ENCODE measurements around the gene CMTM8. TPM values are rescaled to one million over a fixed set of nuclear protein-coding genes. Genes with fewer than 3 reads are reported as not detected.

Gene CMTM8
- total and polyA plus RNA-seq, 7 experiments from 2014 or later = 7.4 to 13.6 (median 8.6) TPM

- peaks cover 48 to 92% (median 79%) of the 10 kb centered on the region in 7 donors for H3K4me1 Mint-ChIP-seq
- H3K27me3 Mint-ChIP-seq = no peaks in the 10 kb centered on the region
- DNase-seq (no peak), ATAC-seq (no peak)
- no peaks in the 10 kb centered on the region for H3K27me3 ChIP-seq (ENCODE audit: control insufficient read depth in 2 of 2, insufficient read depth in 2 of 2, low read length in 2 of 2)
- POLR2A ChIA-PET = interaction anchor here (0.7 to 1.8 kb wide), 8 partner anchors 10 to 269 kb away, joined by 3 to 12 read pairs (median 3); no protein-coding TSS in a partner anchor
- H3K36me3 ChIP-seq (ENCODE audit: control insufficient read depth in 2 of 3, insufficient read depth in 3 of 3, low read length in 3 of 3) = no peaks in the 10 kb centered on the region
- H3K4me3 Mint-ChIP-seq = no peak overlapping the region
- no peaks in the 10 kb centered on the region for H3K9me3 ChIP-seq (ENCODE audit: control insufficient read depth in 2 of 3, low read length in 3 of 3)
- H3K9me3 Mint-ChIP-seq = no peaks in the 10 kb centered on the region
- peak overlapping the region; percentile 39 for H3K27ac ChIP-seq (ENCODE audit: low read depth, low read length)
- peak overlapping the region in 8 of 9 donors; percentile 19 to 100 (median 88) for H3K27ac Mint-ChIP-seq
- H3K4me3 ChIP-seq (ENCODE audit: low read length) = no peak overlapping the region
- peaks cover 0 to 26% (median 4%) of the 10 kb centered on the region in 5 donors for H3K36me3 Mint-ChIP-seq
- H3K4me1 ChIP-seq (ENCODE audit: control insufficient read depth in 2 of 2, insufficient read depth in 2 of 2, low read length in 2 of 2) = peaks cover 27 to 31% of the 10 kb centered on the region in 2 donors
- intact Hi-C loops (cut with micrococcal nuclease) = loop anchor here in 1 of 2 donors (2.0 to 10.0 kb wide), 3 partner anchors 63 to 1047 kb away; partner anchors contain the start of genes CNOT10 and UBP1
- CTCF ChIA-PET = interaction anchor here (1.6 to 5.3 kb wide), 4 partner anchors 24 to 102 kb away, joined by 3 to 56 read pairs (median 14); no protein-coding TSS in a partner anchor
These were observed 159.5 kb downstream of the CMTM8 start for GRCh38 chr3:32397941-32398340.

GRCh38 chr3:32398531-32398930 lies 160.1 kb downstream of the CMTM8 start:
- CTCF ChIA-PET = interaction anchor here (1.6 to 5.3 kb wide), 3 partner anchors 25 to 103 kb away, joined by 3 to 56 read pairs (median 23); no protein-coding TSS in a partner anchor
- DNase-seq = no peak
- intact Hi-C loops (cut with micrococcal nuclease) = loop anchor here in 1 of 2 donors (2.0 to 10.0 kb wide), 3 partner anchors 64 to 1046 kb away; partner anchors contain the start of genes CNOT10 and UBP1
- peaks cover 0 to 23% (median 4%) of the 10 kb centered on the region in 5 donors for H3K36me3 Mint-ChIP-seq
- Histone ChIP-seq H3K4me1 (ENCODE audit: control insufficient read depth in 2 of 2, insufficient read depth in 2 of 2, low read length in 2 of 2) (peaks cover 29 to 31% of the 10 kb centered on the region in 2 donors), H3K4me3 (ENCODE audit: low read length) (no peak overlapping the region), H3K27ac (ENCODE audit: low read depth, low read length) (peak overlapping the region; percentile 39), H3K9me3 (ENCODE audit: control insufficient read depth in 2 of 3, low read length in 3 of 3) (no peaks in the 10 kb centered on the region), H3K36me3 (ENCODE audit: control insufficient read depth in 2 of 3, insufficient read depth in 3 of 3, low read length in 3 of 3) (no peaks in the 10 kb centered on the region), H3K27me3 (ENCODE audit: control insufficient read depth in 2 of 2, insufficient read depth in 2 of 2, low read length in 2 of 2) (no peaks in the 10 kb centered on the region)
- POLR2A ChIA-PET = interaction anchor here (0.8 to 1.8 kb wide), 4 partner anchors 16 to 57 kb away, joined by 3 to 7 read pairs (median 3); no protein-coding TSS in a partner anchor
- peaks cover 44 to 92% (median 79%) of the 10 kb centered on the region in 7 donors for H3K4me1 Mint-ChIP-seq
- peak overlapping the region in 4 of 10 donors; percentile 4 to 55 (median 32) for H3K4me3 Mint-ChIP-seq
- H3K27ac Mint-ChIP-seq = peak overlapping the region; percentile 66 to 100 (median 85)
- peak; percentile 32 for ATAC-seq
- H3K27me3 Mint-ChIP-seq = no peaks in the 10 kb centered on the region
- no peaks in the 10 kb centered on the region for H3K9me3 Mint-ChIP-seq

- Mint-ChIP-seq H3K36me3 (peaks cover 0 to 25% (median 7%) of the 10 kb centered on the region in 5 donors), H3K9me3 (no peaks in the 10 kb centered on the region), H3K27ac (peak overlapping the region; percentile 66 to 100 (median 85)), H3K4me3 (peak overlapping the region in 6 of 10 donors; percentile 4 to 55 (median 20)), H3K4me1 (peaks cover 45 to 91% (median 77%) of the 10 kb centered on the region in 7 donors), H3K27me3 (no peaks in the 10 kb centered on the region)
- H3K27ac ChIP-seq (ENCODE audit: low read depth, low read length) = peak overlapping the region; percentile 57
- H3K4me3 ChIP-seq (ENCODE audit: low read length) = no peak overlapping the region
- no peaks in the 10 kb centered on the region for H3K9me3 ChIP-seq (ENCODE audit: control insufficient read depth in 2 of 3, low read length in 3 of 3)
- peaks cover 29 to 30% of the 10 kb centered on the region in 2 donors for H3K4me1 ChIP-seq (ENCODE audit: control insufficient read depth in 2 of 2, insufficient read depth in 2 of 2, low read length in 2 of 2)
- DNase-seq (peak in 7 of 9 donors; percentile 61 to 76 (median 72)), ATAC-seq (peak; percentile 74)
- CTCF ChIA-PET = interaction anchor here (0.8 to 5.3 kb wide), 7 partner anchors 23 to 223 kb away, joined by 3 to 56 read pairs (median 5); no protein-coding TSS in a partner anchor
- POLR2A ChIA-PET = interaction anchor here (0.6 to 8.6 kb wide), 7 partner anchors 15 to 69 kb away, joined by 3 to 88 read pairs (median 11); no protein-coding TSS in a partner anchor
- intact Hi-C loops (cut with micrococcal nuclease) = loop anchor here (1.0 to 10.0 kb wide), 7 partner anchors 24 to 1046 kb away; partner anchors contain the start of genes CNOT10 (in 1 of the 2) and UBP1 (in 1 of the 2)
- H3K27me3 ChIP-seq (ENCODE audit: control insufficient read depth in 2 of 2, insufficient read depth in 2 of 2, low read length in 2 of 2) = no peaks in the 10 kb centered on the region
- no peaks in the 10 kb centered on the region for H3K36me3 ChIP-seq (ENCODE audit: control insufficient read depth in 2 of 3, insufficient read depth in 3 of 3, low read length in 3 of 3)
These were observed 160.6 kb downstream of the CMTM8 start for GRCh38 chr3:32399030-32399620.

GRCh38 chr3:32401126-32401525 lies 162.6 kb downstream of the CMTM8 start:
- intact Hi-C loops (cut with micrococcal nuclease) = loop anchor here (1.0 to 5.0 kb wide), 8 partner anchors 8 to 289 kb away; no protein-coding TSS in a partner anchor
- Mint-ChIP-seq H3K36me3 (peaks cover 0 to 25% (median 14%) of the 10 kb centered on the region in 5 donors), H3K27ac (peak overlapping the region; percentile 92 to 100 (median 99)), H3K4me1 (peaks cover 43 to 93% (median 75%) of the 10 kb centered on the region in 7 donors), H3K27me3 (no peaks in the 10 kb centered on the region), H3K4me3 (peak overlapping the region; percentile 83 to 96 (median 92)), H3K9me3 (no peaks in the 10 kb centered on the region)
- ChIA-PET POLR2A (interaction anchor here (1.1 to 8.6 kb wide), 11 partner anchors 9 to 67 kb away, joined by 3 to 88 read pairs (median 9); partner anchors contain the start of gene CMTM7), CTCF (interaction anchor here (0.6 to 2.1 kb wide), 11 partner anchors 11 to 225 kb away, joined by 3 to 12 read pairs (median 4); no protein-coding TSS in a partner anchor)
- peaks cover 30 to 40% of the 10 kb centered on the region in 2 donors for H3K4me1 ChIP-seq (ENCODE audit: control insufficient read depth in 2 of 2, insufficient read depth in 2 of 2, low read length in 2 of 2)
- H3K27me3 ChIP-seq (ENCODE audit: control insufficient read depth in 2 of 2, insufficient read depth in 2 of 2, low read length in 2 of 2) = no peaks in the 10 kb centered on the region
- H3K36me3 ChIP-seq (ENCODE audit: control insufficient read depth in 2 of 3, insufficient read depth in 3 of 3, low read length in 3 of 3) = no peaks in the 10 kb centered on the region
- DNase-seq (no peak), ATAC-seq (no peak)
- no peaks in the 10 kb centered on the region for H3K9me3 ChIP-seq (ENCODE audit: control insufficient read depth in 2 of 3, low read length in 3 of 3)
- H3K4me3 ChIP-seq (ENCODE audit: low read length) = peak overlapping the region; percentile 63
- H3K27ac ChIP-seq (ENCODE audit: low read depth, low read length) = peak overlapping the region; percentile 87

- peak overlapping the region; percentile 87 for H3K27ac ChIP-seq (ENCODE audit: low read depth, low read length)
- intact Hi-C loops (cut with micrococcal nuclease) = loop anchor here (1.0 to 5.0 kb wide), 8 partner anchors 8 to 289 kb away; no protein-coding TSS in a partner anchor
- no peaks in the 10 kb centered on the region for H3K9me3 ChIP-seq (ENCODE audit: control insufficient read depth in 2 of 3, low read length in 3 of 3)
- ATAC-seq (peak; percentile 76), DNase-seq (peak in 8 of 9 donors; percentile 45 to 71 (median 64))
- Mint-ChIP-seq H3K36me3 (peaks cover 0 to 30% (median 17%) of the 10 kb centered on the region in 5 donors), H3K27ac (peak overlapping the region; percentile 92 to 100 (median 99)), H3K4me3 (peak overlapping the region; percentile 83 to 96 (median 92)), H3K27me3 (no peaks in the 10 kb centered on the region), H3K4me1 (peaks cover 46 to 95% (median 78%) of the 10 kb centered on the region in 7 donors), H3K9me3 (no peaks in the 10 kb centered on the region)
- CTCF ChIA-PET = interaction anchor here (0.6 to 2.3 kb wide), 8 partner anchors 19 to 66 kb away, joined by 3 to 7 read pairs (median 4); no protein-coding TSS in a partner anchor
- H3K27me3 ChIP-seq (ENCODE audit: control insufficient read depth in 2 of 2, insufficient read depth in 2 of 2, low read length in 2 of 2) = no peaks in the 10 kb centered on the region
- no peaks in the 10 kb centered on the region for H3K36me3 ChIP-seq (ENCODE audit: control insufficient read depth in 2 of 3, insufficient read depth in 3 of 3, low read length in 3 of 3)
- H3K4me3 ChIP-seq (ENCODE audit: low read length) = peak overlapping the region; percentile 63
- POLR2A ChIA-PET = interaction anchor here (1.2 to 8.6 kb wide), 12 partner anchors 8 to 66 kb away, joined by 4 to 88 read pairs (median 8); partner anchors contain the start of gene CMTM7
- peaks cover 30 to 44% of the 10 kb centered on the region in 2 donors for H3K4me1 ChIP-seq (ENCODE audit: control insufficient read depth in 2 of 2, insufficient read depth in 2 of 2, low read length in 2 of 2)
These were observed 163.1 kb downstream of the CMTM8 start for GRCh38 chr3:32401556-32402081.

Data from naive thymus-derived CD4-positive, alpha-beta T cell (primary cell).